MCF 10A (cell line): Measurements from ENCODE around the gene YWHAB. TPM values are rescaled to one million over a fixed set of nuclear protein-coding genes. Genes with fewer than 3 reads are reported as not detected.
A peak's percentile ranks its signal among the peaks of the same experiment; 100 is the strongest.

ENCODE experiments used
- BruUV-seq: library from RNA; stranded (reverse); fragments of 400-500 nt; replicated peaks from 2 replicates; lab custom pipeline; 2021; lab: Mats Ljungman, UMichigan
- CTCF ChIA-PET: fragments of 300-600 bp; sonication (Branson Sonifier 250); formaldehyde crosslinking; extraction: SDS; loops from one replicate; lab custom pipeline; 2021; ENCODE audit warnings: antibody characterized with exemption, inconsistent platforms; lab: Yijun Ruan, JAX
- POLR2A ChIA-PET: fragments of 300-600, 350-650 bp; sonication (Branson Sonifier 250); formaldehyde crosslinking; extraction: SDS; loops from one replicate; lab custom pipeline; 2020; ENCODE audit warnings: antibody characterized with exemption, inconsistent platforms; lab: Yijun Ruan, JAX
- DNase-seq: peaks from one replicate; pipeline ENCODE4 v3.0.0-alpha.2; 2018; ENCODE audit not compliant: unreplicated experiment
- H3K27ac Mint-ChIP-seq: one replicate; pipeline ENCODE4 v1.8.0; 2022; ENCODE audit warnings: mild to moderate bottlenecking, low read depth, mixed read lengths; ENCODE audit not compliant: unreplicated experiment
- H3K27me3 Mint-ChIP-seq: one replicate; pipeline ENCODE4 v1.8.0; 2022; ENCODE audit warnings: mixed read lengths; ENCODE audit not compliant: insufficient read depth, unreplicated experiment
- H3K36me3 Mint-ChIP-seq: one replicate; pipeline ENCODE4 v1.8.0; 2022; ENCODE audit warnings: mild to moderate bottlenecking, moderate library complexity, mixed read lengths; ENCODE audit not compliant: insufficient read depth, unreplicated experiment
- H3K4me1 Mint-ChIP-seq: one replicate; pipeline ENCODE4 v1.8.0; 2022; ENCODE audit warnings: mixed read lengths; ENCODE audit not compliant: insufficient read depth, unreplicated experiment
- H3K4me3 Mint-ChIP-seq: one replicate; pipeline ENCODE4 v1.8.0; 2022; ENCODE audit warnings: mild to moderate bottlenecking, moderate library complexity, mixed read lengths; ENCODE audit not compliant: unreplicated experiment
- H3K9me3 Mint-ChIP-seq: one replicate; pipeline ENCODE4 v1.8.0; 2022; ENCODE audit warnings: mixed read lengths; ENCODE audit not compliant: unreplicated experiment
- intact Hi-C: fragments of 100-400 bp; cut with micrococcal nuclease; formaldehyde crosslinking; loops from 2 replicates; pipeline ENCODE4 v1.14.1; 2022
- total RNA-seq: library from RNA; stranded (reverse); gene quantifications from 2 replicates; pipeline ENCODE4 v1.2.3, GENCODE V29; 2022
- TF ChIP-seq, protein P1 (sequence below): fragments of 200-600 bp; IDR thresholded peaks from one replicate; pipeline ENCODE4 v1.8.0; 2022; ENCODE audit warnings: antibody characterized with exemption, mild to moderate bottlenecking; ENCODE audit not compliant: unreplicated experiment

Gene YWHAB
- total RNA-seq, 1 experiment from 2014 or later: 235 TPM

- BruUV-seq: no TSS peak
- ChIA-PET POLR2A (interaction anchor here (0.5 to 5.6 kb wide), 12 partner anchors 9 to 154 kb away, joined by 3 to 33 read pairs (median 4); partner anchors contain the start of genes TOMM34 and YWHAB), CTCF (interaction anchor here (0.5 to 1.2 kb wide), 3 partner anchors 8 to 432 kb away, joined by 3 to 4 read pairs (median 4); no protein-coding TSS in a partner anchor)
- DNase-seq: no peak
- Mint-ChIP-seq H3K4me1 (no peaks in the 10 kb centered on the region), H3K4me3 (peak overlapping the region; percentile 83), H3K27ac (no peak overlapping the region), H3K36me3 (peaks cover 55% of the 10 kb centered on the region), H3K9me3 (no peaks in the 10 kb centered on the region), H3K27me3 (no peaks in the 10 kb centered on the region)
- TF ChIP-seq, protein P1, sequence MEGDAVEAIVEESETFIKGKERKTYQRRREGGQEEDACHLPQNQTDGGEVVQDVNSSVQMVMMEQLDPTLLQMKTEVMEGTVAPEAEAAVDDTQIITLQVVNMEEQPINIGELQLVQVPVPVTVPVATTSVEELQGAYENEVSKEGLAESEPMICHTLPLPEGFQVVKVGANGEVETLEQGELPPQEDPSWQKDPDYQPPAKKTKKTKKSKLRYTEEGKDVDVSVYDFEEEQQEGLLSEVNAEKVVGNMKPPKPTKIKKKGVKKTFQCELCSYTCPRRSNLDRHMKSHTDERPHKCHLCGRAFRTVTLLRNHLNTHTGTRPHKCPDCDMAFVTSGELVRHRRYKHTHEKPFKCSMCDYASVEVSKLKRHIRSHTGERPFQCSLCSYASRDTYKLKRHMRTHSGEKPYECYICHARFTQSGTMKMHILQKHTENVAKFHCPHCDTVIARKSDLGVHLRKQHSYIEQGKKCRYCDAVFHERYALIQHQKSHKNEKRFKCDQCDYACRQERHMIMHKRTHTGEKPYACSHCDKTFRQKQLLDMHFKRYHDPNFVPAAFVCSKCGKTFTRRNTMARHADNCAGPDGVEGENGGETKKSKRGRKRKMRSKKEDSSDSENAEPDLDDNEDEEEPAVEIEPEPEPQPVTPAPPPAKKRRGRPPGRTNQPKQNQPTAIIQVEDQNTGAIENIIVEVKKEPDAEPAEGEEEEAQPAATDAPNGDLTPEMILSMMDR: no peak
- intact Hi-C loops: no loop called here
Measured at GRCh38 chr20:44908987-44909871, 23.7 kb downstream of the YWHAB start.

GRCh38 chr20:44909872-44910689 is 24.6 kb downstream of the YWHAB start, which contains the start of gene PABPC1L:
Gene PABPC1L, plus strand, starts transcription at chr20:44910060. Its CDS starts 84 bp downstream, at chr20:44910144.
- CTCF ChIA-PET: interaction anchor here (0.5 to 1.2 kb wide), 6 partner anchors 9 to 431 kb away, joined by 3 to 5 read pairs (median 4); no protein-coding TSS in a partner anchor
- POLR2A ChIA-PET: interaction anchor here (0.5 to 5.6 kb wide), 12 partner anchors 8 to 606 kb away, joined by 3 to 33 read pairs (median 4); partner anchors contain the start of genes TOMM34 and YWHAB
- DNase-seq: peak; percentile 77
- TF ChIP-seq, protein P1: no peak
- Mint-ChIP-seq H3K27me3 (no peaks in the 10 kb centered on the region), H3K4me1 (no peaks in the 10 kb centered on the region), H3K4me3 (peak within 1 kb of the TSS; percentile 83), H3K27ac (peak within 1 kb of the TSS; percentile 46), H3K9me3 (no peaks in the 10 kb centered on the region), H3K36me3 (peaks cover 46% of the 10 kb centered on the region)
- intact Hi-C loops: no loop called here
- BruUV-seq: no TSS peak

GRCh38 chr20:44910690-44911262 is 25.3 kb downstream of the YWHAB start:
- H3K9me3 Mint-ChIP-seq: no peaks in the 10 kb centered on the region
- TSS peak; percentile 0 for BruUV-seq
- CTCF ChIA-PET: interaction anchor here (0.6 to 1.1 kb wide), 6 partner anchors 11 to 401 kb away, joined by 3 to 5 read pairs (median 3); no protein-coding TSS in a partner anchor
- no peaks in the 10 kb centered on the region for H3K27me3 Mint-ChIP-seq
- H3K4me1 Mint-ChIP-seq: no peaks in the 10 kb centered on the region
- H3K36me3 Mint-ChIP-seq: peaks cover 39% of the 10 kb centered on the region
- POLR2A ChIA-PET: interaction anchor here (0.5 to 5.6 kb wide), 6 partner anchors 10 to 605 kb away, joined by 3 to 33 read pairs (median 4); partner anchors contain the start of genes TOMM34 and YWHAB
- intact Hi-C loops: no loop called here
- peak overlapping the region; percentile 83 for H3K4me3 Mint-ChIP-seq
- H3K27ac Mint-ChIP-seq: peak overlapping the region; percentile 46
- peak; percentile 9 for DNase-seq
- TF ChIP-seq, protein P1: no peak
